LNCaP clone FGC (cell line): Measurements from ENCODE around the gene ARMC9.
"Not testable (repeated sequence)": the region's sequence is repeated elsewhere in the genome, so short reads cannot be mapped to it uniquely, and the experiment has no call there.

Experiments used
- DNase-seq: peaks from one replicate; pipeline ENCODE4 v3.0.0-alpha.2; 2011; ENCODE audit warnings: low read depth
- H3K4me3 ChIP-seq: 2 replicates; pipeline ENCODE4 v1.5.1; 2011; ENCODE audit warnings: mild to moderate bottlenecking, low read depth, low read length, control low read depth
- CTCF ChIP-seq: IDR thresholded peaks from 2 replicates; pipeline ENCODE4 v1.5.1; 2012; ENCODE audit warnings: mild to moderate bottlenecking; ENCODE audit not compliant: control insufficient read depth, insufficient read depth; ENCODE audit errors: extremely low read depth

The ARMC9 gene

DNA sequence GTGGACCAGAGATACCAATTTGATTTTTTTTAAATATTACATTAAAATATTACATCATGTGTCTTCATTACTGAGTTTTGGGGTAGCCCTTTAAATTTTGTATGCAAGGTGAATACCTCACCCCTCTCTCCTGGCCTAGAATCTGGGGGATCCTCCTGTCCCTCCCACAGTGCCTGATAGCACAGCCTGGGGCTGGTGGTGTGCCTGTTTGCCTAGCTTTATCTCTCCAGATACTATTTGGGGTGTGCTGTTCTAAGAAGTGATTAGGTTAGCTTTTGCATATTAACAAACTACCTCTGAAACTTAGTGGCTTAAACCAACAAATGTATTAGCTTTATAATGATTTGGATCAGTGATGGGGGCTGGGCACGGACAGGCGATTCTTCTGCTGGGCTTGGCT is 176.3 kb downstream of the ARMC9 start:
- no peak overlapping the region for H3K4me3 ChIP-seq
- DNase-seq: no peak
- no peak for TF ChIP-seq CTCF

- H3K4me3 ChIP-seq, DNase-seq: not testable (repeated sequence)
Measured at GRCh38 chr2:231375994-231376615, 177.7 kb downstream of the ARMC9 start.

GRCh38 chr2:231376857-231377256 is 178.4 kb downstream of the ARMC9 start:
- no peak overlapping the region for H3K4me3 ChIP-seq
- no peak for TF ChIP-seq CTCF
- no peak for DNase-seq

GRCh38 chr2:231378026-231378722 is 179.7 kb downstream of the ARMC9 start:
- peak; percentile 81 for DNase-seq
- TF ChIP-seq CTCF: no peak
- H3K4me3 ChIP-seq: no peak overlapping the region

DNA sequence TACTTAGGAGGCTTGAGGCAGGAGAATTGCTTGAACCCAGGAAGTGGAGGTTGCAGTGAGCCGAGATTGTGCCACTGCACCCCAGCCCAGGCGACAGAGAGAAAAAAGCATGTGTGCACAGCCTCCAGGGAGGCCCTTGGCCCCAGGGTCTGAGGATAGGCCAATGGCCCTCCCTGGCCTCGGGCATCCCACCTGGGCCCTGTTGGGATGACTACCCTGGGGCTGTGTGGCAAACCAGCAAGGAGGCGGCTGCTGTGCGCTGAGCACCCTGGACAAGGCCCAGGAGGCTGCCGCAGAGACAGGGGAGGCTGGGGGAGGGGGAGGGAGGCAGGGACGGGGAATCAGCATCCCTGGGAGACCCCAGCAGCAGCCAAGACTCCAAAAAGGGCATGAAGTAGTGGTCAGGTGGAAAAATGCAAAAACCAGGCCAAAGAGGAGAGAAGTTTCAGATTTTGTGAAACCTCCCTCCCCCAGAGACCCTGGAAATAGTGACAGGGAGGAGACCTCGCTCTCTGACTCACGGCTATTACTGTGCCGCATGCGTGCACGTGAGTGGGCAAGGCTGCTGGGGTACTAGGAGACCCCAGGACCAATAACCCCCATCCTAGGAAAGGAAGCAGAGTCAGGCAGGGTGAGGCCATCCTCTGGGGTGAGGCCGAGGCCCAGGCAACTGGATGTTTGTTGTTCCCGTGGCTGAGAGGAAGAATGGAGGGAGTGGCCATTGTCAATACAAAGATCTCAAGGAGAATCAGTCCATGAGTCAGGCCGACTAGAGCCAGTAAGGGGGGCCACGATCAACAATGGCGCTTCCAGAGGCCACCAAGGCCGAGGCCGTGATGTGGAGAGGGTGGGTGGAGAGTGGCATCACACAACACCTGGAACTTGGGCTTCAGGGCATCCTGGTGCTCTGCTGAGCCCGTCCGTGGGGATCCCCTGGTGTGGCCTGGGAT is 181.1 kb downstream of the ARMC9 start:
- DNase-seq: no peak
- TF ChIP-seq CTCF: no peak
- no peak overlapping the region for H3K4me3 ChIP-seq

- TF ChIP-seq CTCF: no peak
- H3K4me3 ChIP-seq: no peak overlapping the region
- DNase-seq: no peak
Measured at GRCh38 chr2:231380307-231380706, 181.9 kb downstream of the ARMC9 start.
